RWPE1 (cell line): ENCODE data around the gene LSM4.
A peak's percentile ranks its signal among the peaks of the same experiment; 100 is the strongest.
"Not testable (repeated sequence)": the region's sequence is repeated elsewhere in the genome, so short reads cannot be mapped to it uniquely, and the experiment has no call there.

ENCODE experiments used
- CTCF ChIA-PET: fragments of 350-600 bp; sonication (Branson Sonifier 250); formaldehyde crosslinking; extraction: SDS; loops from one replicate; lab custom pipeline; 2021; lab: Yijun Ruan, JAX
- POLR2A ChIA-PET: fragments of 400-600 bp; formaldehyde crosslinking; extraction: SDS; loops from one replicate; lab custom pipeline; 2020; ENCODE audit warnings: antibody characterized with exemption; ENCODE audit not compliant: low non-redundant PET; lab: Yijun Ruan, JAX
- DNase-seq: peaks from one replicate; pipeline ENCODE4 v3.0.0; 2012; ENCODE audit warnings: low spot score
- H3K27ac ChIP-seq: fragments of 450-650 bp; 2 replicates; pipeline ENCODE4 v1.5.1; 2017
- CTCF ChIP-seq: fragments of 450-650 bp; conservative IDR thresholded peaks from 2 replicates; pipeline ENCODE4 v1.5.1; 2017; ENCODE audit warnings: low read depth, mild to moderate bottlenecking

Gene LSM4

GRCh38 chr19:18326772-18327171 is 3.9 kb upstream of the LSM4 start:
- peak overlapping the region; percentile 45 for H3K27ac ChIP-seq
- ChIA-PET CTCF (no interaction called here), POLR2A (no interaction called here)
- no peak for DNase-seq
- no peak for TF ChIP-seq CTCF

- CTCF ChIA-PET = interaction anchor here (0.6 kb wide), 1 partner anchor 52 kb away, joined by 5 read pairs; no protein-coding TSS in a partner anchor
- H3K27ac ChIP-seq = peak overlapping the region; percentile 87
- DNase-seq, POLR2A ChIA-PET: not testable (repeated sequence)
These were observed 1.5 kb upstream of the LSM4 start for GRCh38 chr19:18324373-18324731.

- no peak; the same call in 1 of the 2 replicates for TF ChIP-seq CTCF
- H3K27ac ChIP-seq = peak overlapping the region; percentile 87
- POLR2A ChIA-PET = interaction anchor here (0.6 to 3.6 kb wide), 5 partner anchors 33 to 803 kb away, joined by 3 to 40 read pairs (median 4); partner anchors contain the start of gene JUND
- DNase-seq = peak; percentile 67
- CTCF ChIA-PET = interaction anchor here (0.5 to 1.9 kb wide), 4 partner anchors 8 to 63 kb away, joined by 3 to 23 read pairs (median 3); partner anchors contain the start of gene GDF15
These were observed 538 bp downstream of the LSM4 start for GRCh38 chr19:18322318-18322758.

GRCh38 chr19:18321734-18322102 is 1.2 kb downstream of the LSM4 start:
- no peak for DNase-seq
- CTCF ChIA-PET = interaction anchor here (0.6 to 1.9 kb wide), 5 partner anchors 9 to 67 kb away, joined by 3 to 23 read pairs (median 3); partner anchors contain the start of gene GDF15
- peak overlapping the region; percentile 87 for H3K27ac ChIP-seq
- no peak for TF ChIP-seq CTCF
- POLR2A ChIA-PET = interaction anchor here (1.0 to 3.6 kb wide), 2 partner anchors 19 to 42 kb away, joined by 3 to 40 read pairs; partner anchors contain the start of gene JUND

- peak overlapping the region; percentile 87 for H3K27ac ChIP-seq
- TF ChIP-seq CTCF = no peak
- no peak for DNase-seq
- POLR2A ChIA-PET = interaction anchor here (0.6 to 3.6 kb wide), 3 partner anchors 19 to 230 kb away, joined by 3 to 40 read pairs (median 5); partner anchors contain the start of gene JUND
- CTCF ChIA-PET = interaction anchor here (0.6 to 0.9 kb wide), 2 partner anchors 15 to 67 kb away, joined by 3 to 5 read pairs; no protein-coding TSS in a partner anchor
These were observed 1.8 kb downstream of the LSM4 start for GRCh38 chr19:18320865-18321733.

- no peak for TF ChIP-seq CTCF
- H3K27ac ChIP-seq = peak overlapping the region; percentile 66
- CTCF ChIA-PET = interaction anchor here (0.6 kb wide), 1 partner anchor 91 kb away, joined by 3 read pairs; no protein-coding TSS in a partner anchor
- POLR2A ChIA-PET = interaction anchor here (3.6 kb wide), 1 partner anchor 39 kb away, joined by 40 read pairs; the partner anchor contains the start of gene JUND
- DNase-seq = no peak
These were observed 3.2 kb downstream of the LSM4 start for GRCh38 chr19:18319591-18320135.
